CD4-positive, alpha-beta T cell treated with Interleukin-15 for 1 hour (primary cell): ENCODE results near the gene FSTL4.

ENCODE experiments used
- DNase-seq: peaks from one replicate; pipeline ENCODE4 v3.0.0-alpha.2; 2020

The FSTL4 gene

GRCh38 chr5:133314086-133314485 lies 298.3 kb downstream of the FSTL4 start:
- no peak for DNase-seq

DNA sequence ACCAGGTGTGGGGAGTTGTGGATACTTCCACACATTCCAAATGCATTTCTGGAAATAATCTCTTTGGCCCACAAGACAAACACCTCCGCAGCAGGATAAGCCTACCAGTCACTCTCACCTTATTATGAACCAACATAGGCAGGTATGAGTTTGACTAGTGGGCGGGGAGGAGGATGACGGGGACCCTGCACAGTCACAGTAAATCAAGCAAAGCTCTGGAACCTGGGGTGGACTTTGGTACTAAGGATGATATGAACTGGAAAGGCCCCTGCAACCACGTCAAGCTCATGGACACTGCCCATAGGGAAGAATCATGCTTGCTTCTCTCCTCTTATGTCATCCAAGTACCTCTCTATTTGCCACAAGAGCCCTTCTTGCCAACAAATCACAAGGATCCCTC lies 301.2 kb downstream of the FSTL4 start:
- no peak for DNase-seq

GRCh38 chr5:133309984-133310621 lies 302.2 kb downstream of the FSTL4 start:
- no peak for DNase-seq

GRCh38 chr5:133309166-133309795 lies 303.1 kb downstream of the FSTL4 start:
- no peak for DNase-seq

DNA sequence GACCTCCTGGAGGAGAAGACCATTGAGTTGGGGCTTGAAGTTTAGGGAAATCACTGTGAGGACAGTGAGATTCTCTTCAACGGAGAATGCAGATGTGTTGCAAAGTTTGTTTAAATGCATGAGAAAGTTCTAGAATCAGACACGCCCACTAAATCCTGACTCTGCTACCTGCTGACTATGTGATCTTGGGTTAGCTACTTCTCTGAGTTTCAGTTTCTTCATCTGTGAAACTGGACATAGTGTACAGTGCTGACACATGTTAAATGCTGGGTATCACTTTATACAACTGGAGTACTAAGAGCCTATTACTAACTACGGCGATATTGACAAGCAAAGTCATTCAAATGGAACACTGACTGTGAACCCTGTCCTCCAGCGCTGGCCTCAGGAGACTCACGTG lies 305.1 kb downstream of the FSTL4 start:
- no peak for DNase-seq

DNA sequence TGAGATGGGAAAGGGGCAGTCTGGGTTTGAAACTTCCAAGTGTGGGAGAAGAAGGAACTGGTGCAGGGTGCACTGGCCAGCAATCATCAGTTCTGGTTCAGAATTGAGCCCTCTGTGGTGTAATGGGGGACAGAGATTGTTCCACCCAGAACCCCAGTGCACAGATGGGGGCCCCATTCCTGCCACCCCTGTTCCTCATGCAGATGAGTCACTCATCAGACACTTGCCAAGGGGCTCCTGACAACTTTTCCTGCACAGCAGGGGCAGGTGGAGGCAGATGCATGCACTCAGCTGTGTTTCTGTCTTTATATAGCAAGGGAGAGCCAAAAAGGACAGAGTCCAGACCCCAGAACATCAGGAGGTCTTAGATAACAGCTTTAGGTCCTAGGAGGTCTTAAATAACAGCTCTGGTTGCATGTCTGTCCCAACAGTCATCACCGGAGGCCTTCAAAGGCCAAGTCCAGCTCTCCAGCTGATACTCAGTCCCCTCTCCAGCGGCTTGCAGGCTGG lies 307.6 kb downstream of the FSTL4 start:
- no peak for DNase-seq

DNA sequence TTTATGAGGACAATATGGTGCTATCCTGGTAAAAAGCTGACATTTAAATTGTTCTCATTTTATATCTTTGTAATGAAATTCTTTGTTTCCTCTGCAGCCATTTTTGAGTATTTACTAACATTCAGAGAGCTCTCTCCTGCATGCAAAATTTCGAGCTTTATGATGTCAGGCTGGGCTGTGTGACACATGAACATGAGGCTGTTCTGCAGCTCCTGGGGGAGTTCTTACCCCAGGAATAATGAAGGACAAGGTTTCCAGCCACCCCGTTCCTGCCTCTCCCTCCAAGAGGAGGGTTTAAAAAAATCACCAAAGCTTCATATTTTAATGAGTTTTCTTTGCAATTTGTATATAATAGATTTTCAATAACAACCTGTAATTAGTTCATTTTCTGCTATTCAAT lies 308.2 kb downstream of the FSTL4 start:
- no peak for DNase-seq

DNA sequence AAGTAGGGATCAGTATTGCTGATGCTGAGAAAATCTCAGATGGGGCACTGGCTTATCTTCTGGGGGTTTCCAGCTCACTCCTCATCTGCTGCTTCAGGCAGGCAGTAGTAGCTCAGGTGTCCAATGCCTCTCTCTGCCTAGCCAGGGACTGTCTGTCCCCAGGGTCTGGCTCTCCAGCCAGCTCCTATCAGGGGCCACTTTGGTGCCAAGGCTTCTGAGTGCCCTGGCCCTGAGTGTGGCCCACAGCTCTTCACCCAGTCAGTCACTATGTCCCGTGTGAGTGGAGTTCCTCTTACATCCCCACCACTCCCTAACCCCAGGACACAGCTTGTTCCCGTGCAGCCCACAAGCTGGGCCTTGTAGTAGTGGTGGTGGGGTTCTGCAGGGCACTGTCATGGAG lies 309.0 kb downstream of the FSTL4 start:
- no peak for DNase-seq

DNA sequence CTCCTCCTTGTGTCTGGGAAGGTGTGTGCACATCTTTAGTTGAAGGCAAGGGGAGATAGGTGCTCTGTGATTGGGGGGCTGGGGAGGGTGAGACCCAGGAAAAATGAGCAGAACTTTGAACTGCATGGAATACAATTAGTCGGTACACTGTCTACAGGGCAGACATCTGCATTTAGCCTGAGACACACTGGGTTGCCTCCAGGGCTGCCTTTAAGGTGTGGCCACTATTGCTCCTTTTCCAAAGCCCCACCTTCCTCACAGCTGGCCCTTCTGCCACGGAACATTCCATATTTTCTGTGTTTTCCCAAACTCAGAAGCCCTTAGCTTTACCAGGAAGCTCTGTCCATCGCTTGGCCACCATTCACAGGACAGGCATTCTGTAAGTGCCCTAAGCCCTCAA lies 312.6 kb downstream of the FSTL4 start:
- DNase-seq: no peak

DNA sequence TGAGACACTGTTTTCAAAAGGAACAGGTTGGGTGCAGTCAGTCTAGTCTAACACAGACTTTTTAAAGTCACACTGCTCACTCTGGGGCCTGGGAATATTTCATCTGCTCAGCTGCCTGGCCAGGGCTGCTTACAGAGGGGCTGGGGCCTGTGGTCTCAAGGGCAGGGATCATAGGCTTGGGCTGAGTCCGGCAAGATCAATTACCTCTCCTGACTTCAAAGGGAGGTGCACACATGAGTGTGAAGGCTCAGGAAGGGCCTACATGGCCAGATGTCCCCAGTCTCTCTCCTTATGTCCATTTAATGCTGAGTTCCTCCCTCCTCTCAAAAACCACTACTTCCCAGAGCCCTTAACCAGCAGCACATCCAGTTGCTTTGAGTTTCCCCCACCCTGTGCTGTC lies 313.3 kb downstream of the FSTL4 start:
- DNase-seq: no peak

- no peak for DNase-seq
Measured at GRCh38 chr5:133298447-133298846, 313.9 kb downstream of the FSTL4 start.

DNA sequence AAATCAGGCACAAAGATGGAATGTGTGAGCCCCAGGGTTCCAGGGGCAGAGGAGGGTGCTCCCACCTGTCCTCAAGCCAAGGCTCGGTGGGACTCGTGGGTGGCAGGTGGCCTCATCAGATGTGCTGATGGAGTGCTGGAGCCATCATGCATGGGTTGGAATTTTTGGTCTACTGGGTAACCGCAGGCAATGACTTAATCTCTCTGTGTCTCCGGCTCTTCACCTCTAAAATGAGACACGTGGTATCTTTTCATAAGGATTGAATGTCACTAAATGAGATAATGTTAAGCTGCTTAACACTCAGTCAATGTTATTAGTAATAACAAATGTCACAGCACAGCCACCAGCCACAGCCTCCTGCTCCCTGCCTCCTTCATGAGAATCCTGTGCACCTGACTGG lies 315.0 kb downstream of the FSTL4 start:
- DNase-seq: no peak

- DNase-seq: no peak
Measured at GRCh38 chr5:133296624-133297023, 315.7 kb downstream of the FSTL4 start.

GRCh38 chr5:133295520-133295919 lies 316.8 kb downstream of the FSTL4 start:
- DNase-seq: no peak

DNA sequence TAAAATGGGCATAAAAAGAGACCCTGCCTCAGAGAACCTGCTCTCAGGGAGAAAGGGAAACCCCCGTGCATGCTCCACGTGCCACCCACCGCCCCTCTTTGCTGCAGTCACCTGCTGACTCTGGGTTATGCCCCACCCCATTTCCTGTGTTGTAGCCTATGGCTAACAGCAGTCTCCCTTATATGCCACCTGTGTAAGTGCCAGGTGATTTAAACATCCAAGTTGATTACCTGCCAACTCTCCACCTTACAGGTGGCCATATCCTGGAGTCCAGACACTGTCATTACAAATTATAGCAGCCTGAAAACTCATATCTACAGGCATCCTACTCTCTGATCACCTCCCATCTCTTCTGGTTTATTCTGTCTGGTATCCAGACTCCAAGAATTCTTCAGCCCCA lies 318.0 kb downstream of the FSTL4 start:
- no peak for DNase-seq

- no peak for DNase-seq
Measured at GRCh38 chr5:133293960-133294359, 318.4 kb downstream of the FSTL4 start.

DNA sequence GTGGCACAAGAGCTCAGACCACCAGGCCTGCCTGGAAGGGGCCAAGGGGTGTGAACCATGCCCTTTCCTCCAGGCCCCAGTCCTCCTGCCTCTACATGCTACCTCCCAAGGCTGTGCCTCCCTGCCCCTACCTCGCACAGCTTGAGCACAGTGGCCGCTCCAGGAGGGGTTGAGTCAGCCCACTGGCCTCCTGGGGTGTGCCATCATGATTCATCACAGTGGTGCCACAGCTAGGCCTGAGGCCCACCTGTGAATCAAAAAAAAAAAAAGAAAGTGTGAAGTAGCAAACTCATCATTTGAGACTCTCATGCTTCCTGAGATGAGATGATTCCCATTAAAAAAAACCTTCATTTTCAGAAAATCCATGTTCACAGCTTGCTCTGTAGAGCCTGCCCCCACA lies 320.0 kb downstream of the FSTL4 start:
- DNase-seq: no peak

DNA sequence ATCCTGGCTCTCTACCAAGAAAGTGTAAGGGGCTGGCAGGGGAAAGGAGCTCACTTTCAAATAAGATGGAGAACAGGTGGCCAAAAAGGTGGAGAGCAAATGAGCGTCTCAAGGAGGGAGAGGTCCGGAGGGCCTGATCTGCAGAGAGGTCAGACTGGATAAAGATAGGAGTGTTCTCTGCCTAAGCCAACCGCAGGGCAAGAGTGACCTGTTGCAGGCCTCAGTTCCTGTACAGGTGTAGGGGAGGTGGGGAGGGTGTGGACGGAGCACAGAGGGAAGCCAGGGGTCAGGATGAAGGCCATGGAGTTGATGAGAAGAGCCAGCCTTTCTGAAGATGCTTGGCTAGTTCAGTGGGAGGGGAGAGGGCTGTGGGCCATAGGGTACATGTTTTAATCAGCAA lies 320.8 kb downstream of the FSTL4 start:
- no peak for DNase-seq

- no peak for DNase-seq
Measured at GRCh38 chr5:133290669-133291240, 321.6 kb downstream of the FSTL4 start.

- no peak for DNase-seq
Measured at GRCh38 chr5:133289686-133290367, 322.5 kb downstream of the FSTL4 start.

GRCh38 chr5:133287500-133287899 lies 324.8 kb downstream of the FSTL4 start:
- DNase-seq: no peak

DNA sequence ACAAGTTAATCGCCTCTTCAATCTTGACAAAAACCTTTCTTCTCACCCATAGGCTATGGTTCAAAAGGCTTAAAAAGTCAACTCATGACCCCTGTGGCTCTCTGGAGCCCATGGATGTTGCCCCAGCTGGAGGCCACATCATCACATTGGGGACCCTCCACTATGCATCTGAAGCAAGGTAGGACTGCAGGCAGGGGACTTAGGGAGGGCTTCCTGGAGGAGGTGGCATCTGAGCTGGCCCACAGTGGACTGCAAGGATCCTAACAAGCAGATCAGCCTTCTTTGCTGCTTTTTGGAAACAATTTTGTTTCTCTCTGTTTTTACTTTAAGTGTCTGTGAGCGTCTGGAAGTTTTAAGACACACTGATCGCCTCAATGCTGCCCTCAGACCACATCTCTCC lies 325.9 kb downstream of the FSTL4 start:
- DNase-seq: no peak

- no peak for DNase-seq
Measured at GRCh38 chr5:133285583-133286021, 326.7 kb downstream of the FSTL4 start.

DNA sequence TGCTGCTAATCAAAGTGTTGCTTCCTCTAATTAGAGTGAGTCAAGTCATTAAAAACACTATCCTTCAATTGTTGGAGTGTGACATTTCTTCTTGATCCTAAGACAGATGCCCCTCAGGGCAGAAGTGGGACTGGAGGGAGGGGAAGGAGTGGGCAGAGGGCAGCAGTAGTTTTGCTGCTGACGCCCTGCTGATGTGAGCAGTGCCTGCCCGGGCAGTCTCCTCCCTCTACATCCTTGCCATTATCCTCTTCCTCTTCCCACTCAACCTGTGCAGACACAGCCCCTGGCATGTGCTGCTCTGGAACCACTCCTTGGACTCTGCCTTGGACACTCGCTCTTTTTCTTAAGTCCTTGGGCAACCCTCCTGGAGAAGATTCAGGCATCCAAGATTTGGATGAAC lies 328.0 kb downstream of the FSTL4 start:
- no peak for DNase-seq
